Neural crest cell (in vitro differentiated cells): ENCODE measurements around the gene SNAPC1. TPM values are rescaled to one million over a fixed set of nuclear protein-coding genes. Genes with fewer than 3 reads are reported as not detected.

Experiments
- DNase-seq: peaks from one replicate; pipeline ENCODE4 v3.0.0; 2021; ENCODE audit warnings: low read depth, mixed read lengths, low spot score
- H3K27ac Mint-ChIP-seq: one replicate; pipeline ENCODE4 v1.8.0; 2021; ENCODE audit warnings: mild to moderate bottlenecking, mixed read lengths; ENCODE audit not compliant: unreplicated experiment
- H3K27me3 Mint-ChIP-seq: 2 replicates; pipeline ENCODE4 v1.8.0; 2021; ENCODE audit warnings: low read depth, mild to moderate bottlenecking, mixed read lengths
- H3K36me3 Mint-ChIP-seq: 2 replicates; pipeline ENCODE4 v1.8.0; 2021; ENCODE audit warnings: low read depth, mild to moderate bottlenecking, mixed read lengths
- H3K4me1 Mint-ChIP-seq: 2 replicates; pipeline ENCODE4 v1.8.0; 2021; ENCODE audit warnings: mixed read lengths
- H3K4me3 Mint-ChIP-seq: one replicate; pipeline ENCODE4 v1.8.0; 2021; ENCODE audit warnings: mild to moderate bottlenecking, mixed read lengths
- H3K9me3 Mint-ChIP-seq: 2 replicates; pipeline ENCODE4 v1.8.0; 2021; ENCODE audit warnings: mixed read lengths
- total RNA-seq: library from RNA; stranded (reverse); gene quantifications from 2 replicates; pipeline ENCODE4 v1.2.1, GENCODE V29; 2021
- TF ChIP-seq, protein P1 (sequence below): fragments of 200-600 bp; sonication (generic); conservative IDR thresholded peaks from 2 replicates; pipeline ENCODE4 v1.5.0; 2021; ENCODE audit warnings: antibody characterized with exemption, mild to moderate bottlenecking

Gene SNAPC1
- total RNA-seq, 1 donor from 2014 or later, result 6.2 TPM

DNA sequence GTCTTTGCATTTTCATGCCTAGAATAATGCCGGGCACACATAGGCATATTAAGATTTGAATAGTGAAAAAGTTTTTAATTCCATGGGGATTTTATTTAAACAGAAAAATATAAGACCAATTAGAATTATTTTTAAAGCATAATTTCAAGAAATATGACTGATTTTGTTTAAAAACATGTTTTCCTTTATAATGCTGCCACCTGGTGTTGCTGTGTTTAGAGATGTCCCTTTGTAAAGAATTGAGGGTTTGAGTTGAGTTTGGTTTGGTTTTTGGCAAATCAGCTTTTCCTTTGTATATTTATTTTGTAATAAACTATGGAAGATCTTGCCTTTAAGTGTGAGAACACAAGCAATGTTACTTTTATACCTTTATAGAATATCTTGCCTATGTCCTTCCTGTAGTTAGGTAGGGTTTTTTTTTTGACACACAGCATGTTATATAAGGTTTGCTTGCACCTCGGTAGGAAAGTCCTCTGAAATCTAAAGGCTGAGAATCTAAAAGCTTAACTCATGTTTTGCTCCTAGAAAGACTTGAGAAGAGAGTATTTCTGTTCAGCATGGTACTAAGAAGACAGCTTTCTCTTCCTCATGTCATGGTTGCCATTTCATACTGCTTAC lies 31.4 kb upstream of the SNAPC1 start:
- H3K4me1 Mint-ChIP-seq, result no peaks in the 10 kb centered on the region
- no peak for DNase-seq
- no peak overlapping the region for H3K4me3 Mint-ChIP-seq
- TF ChIP-seq, protein P1, sequence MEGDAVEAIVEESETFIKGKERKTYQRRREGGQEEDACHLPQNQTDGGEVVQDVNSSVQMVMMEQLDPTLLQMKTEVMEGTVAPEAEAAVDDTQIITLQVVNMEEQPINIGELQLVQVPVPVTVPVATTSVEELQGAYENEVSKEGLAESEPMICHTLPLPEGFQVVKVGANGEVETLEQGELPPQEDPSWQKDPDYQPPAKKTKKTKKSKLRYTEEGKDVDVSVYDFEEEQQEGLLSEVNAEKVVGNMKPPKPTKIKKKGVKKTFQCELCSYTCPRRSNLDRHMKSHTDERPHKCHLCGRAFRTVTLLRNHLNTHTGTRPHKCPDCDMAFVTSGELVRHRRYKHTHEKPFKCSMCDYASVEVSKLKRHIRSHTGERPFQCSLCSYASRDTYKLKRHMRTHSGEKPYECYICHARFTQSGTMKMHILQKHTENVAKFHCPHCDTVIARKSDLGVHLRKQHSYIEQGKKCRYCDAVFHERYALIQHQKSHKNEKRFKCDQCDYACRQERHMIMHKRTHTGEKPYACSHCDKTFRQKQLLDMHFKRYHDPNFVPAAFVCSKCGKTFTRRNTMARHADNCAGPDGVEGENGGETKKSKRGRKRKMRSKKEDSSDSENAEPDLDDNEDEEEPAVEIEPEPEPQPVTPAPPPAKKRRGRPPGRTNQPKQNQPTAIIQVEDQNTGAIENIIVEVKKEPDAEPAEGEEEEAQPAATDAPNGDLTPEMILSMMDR, result peak; percentile 70
- no peak overlapping the region for H3K27ac Mint-ChIP-seq
- H3K9me3 Mint-ChIP-seq, result no peaks in the 10 kb centered on the region
- peaks cover 19% of the 10 kb centered on the region for H3K36me3 Mint-ChIP-seq
- no peaks in the 10 kb centered on the region for H3K27me3 Mint-ChIP-seq

- no peak overlapping the region for H3K27ac Mint-ChIP-seq
- H3K36me3 Mint-ChIP-seq, result peaks cover 24% of the 10 kb centered on the region
- H3K4me1 Mint-ChIP-seq, result no peaks in the 10 kb centered on the region
- H3K27me3 Mint-ChIP-seq, result no peaks in the 10 kb centered on the region
- TF ChIP-seq, protein P1, result peak; percentile 28
- no peak for DNase-seq
- no peaks in the 10 kb centered on the region for H3K9me3 Mint-ChIP-seq
- H3K4me3 Mint-ChIP-seq, result no peak overlapping the region
Observed at GRCh38 chr14:61733972-61734371, 28.2 kb upstream of the SNAPC1 start.

GRCh38 chr14:61736751-61737150 lies 25.5 kb upstream of the SNAPC1 start:
- no peak overlapping the region for H3K4me3 Mint-ChIP-seq
- peaks cover 29% of the 10 kb centered on the region for H3K36me3 Mint-ChIP-seq
- no peak for DNase-seq
- no peaks in the 10 kb centered on the region for H3K27me3 Mint-ChIP-seq
- no peaks in the 10 kb centered on the region for H3K9me3 Mint-ChIP-seq
- TF ChIP-seq, protein P1, result no peak
- H3K4me1 Mint-ChIP-seq, result no peaks in the 10 kb centered on the region
- H3K27ac Mint-ChIP-seq, result no peak overlapping the region

GRCh38 chr14:61737915-61738314 lies 24.3 kb upstream of the SNAPC1 start:
- no peak for DNase-seq
- H3K36me3 Mint-ChIP-seq, result peaks cover 28% of the 10 kb centered on the region
- TF ChIP-seq, protein P1, result no peak
- no peaks in the 10 kb centered on the region for H3K27me3 Mint-ChIP-seq
- H3K4me1 Mint-ChIP-seq, result no peaks in the 10 kb centered on the region
- H3K9me3 Mint-ChIP-seq, result no peaks in the 10 kb centered on the region
- H3K27ac Mint-ChIP-seq, result no peak overlapping the region
- H3K4me3 Mint-ChIP-seq, result no peak overlapping the region

DNA sequence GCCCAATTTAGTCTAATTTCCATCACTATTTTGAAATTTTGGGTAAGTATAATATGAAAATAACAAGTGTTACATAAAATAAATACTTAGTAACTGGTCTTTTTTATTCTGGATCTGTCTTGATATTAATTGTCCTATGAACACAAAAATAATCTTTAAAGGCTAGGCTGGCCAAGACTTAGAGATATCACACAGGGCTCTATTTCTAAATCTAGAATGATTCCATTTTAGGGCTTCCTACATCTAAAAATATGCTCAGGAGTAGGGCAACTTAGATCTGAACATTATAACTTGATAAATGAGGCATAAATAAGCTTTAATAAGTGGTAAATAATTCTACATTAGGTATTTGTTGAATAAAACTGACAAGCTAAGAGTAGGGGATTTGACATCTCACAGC lies 23.1 kb upstream of the SNAPC1 start:
- no peaks in the 10 kb centered on the region for H3K27me3 Mint-ChIP-seq
- H3K4me1 Mint-ChIP-seq, result no peaks in the 10 kb centered on the region
- peaks cover 26% of the 10 kb centered on the region for H3K36me3 Mint-ChIP-seq
- H3K4me3 Mint-ChIP-seq, result no peak overlapping the region
- no peak for DNase-seq
- TF ChIP-seq, protein P1, result no peak
- no peaks in the 10 kb centered on the region for H3K9me3 Mint-ChIP-seq
- H3K27ac Mint-ChIP-seq, result no peak overlapping the region
